Endodermal cell (in vitro differentiated cells): Measurements from ENCODE around the gene TAX1BP1. TPM values are rescaled to one million over a fixed set of nuclear protein-coding genes. Genes with fewer than 3 reads are reported as not detected.

Source experiments
- DNase-seq: peaks from one replicate; pipeline ENCODE4 v3.0.0-alpha.2; 2017
- H3K27ac ChIP-seq: 2 replicates; pipeline ENCODE4 v1.5.1; 2013; ENCODE audit warnings: mild to moderate bottlenecking, low read depth, low read length, moderate library complexity
- H3K27me3 ChIP-seq: 2 replicates; pipeline ENCODE4 v1.6.1; 2013; ENCODE audit warnings: mild to moderate bottlenecking, low read length, moderate library complexity; ENCODE audit not compliant: insufficient read depth, control insufficient read depth, poor library complexity, severe bottlenecking
- H3K36me3 ChIP-seq: 2 replicates; pipeline ENCODE4 v1.7.0; 2013; ENCODE audit warnings: mild to moderate bottlenecking, low read length, moderate library complexity; ENCODE audit not compliant: control insufficient read depth, insufficient read depth
- H3K4me1 ChIP-seq: one replicate; pipeline ENCODE4 v1.7.0; 2013; ENCODE audit warnings: low read length; ENCODE audit not compliant: control insufficient read depth, insufficient read depth
- H3K4me3 ChIP-seq: 2 replicates; pipeline ENCODE4 v1.5.1; 2013; ENCODE audit warnings: mild to moderate bottlenecking, low read length, moderate library complexity
- H3K9ac ChIP-seq: 2 replicates; pipeline ENCODE4 v1.6.1; 2013; ENCODE audit warnings: mild to moderate bottlenecking, low read length, moderate library complexity; ENCODE audit not compliant: poor library complexity, severe bottlenecking; ENCODE audit errors: extremely low read depth
- H3K9me3 ChIP-seq: 2 replicates; pipeline ENCODE4 v1.6.1; 2013; ENCODE audit warnings: mild to moderate bottlenecking, low read length, moderate library complexity; ENCODE audit not compliant: control insufficient read depth
- H3K27ac Mint-ChIP-seq: 2 replicates; pipeline ENCODE4 v1.8.0; 2020; ENCODE audit warnings: mixed read lengths
- H3K27me3 Mint-ChIP-seq: 2 replicates; pipeline ENCODE4 v1.8.0; 2021; ENCODE audit warnings: mild to moderate bottlenecking, mixed read lengths; ENCODE audit not compliant: insufficient read depth
- H3K36me3 Mint-ChIP-seq: 2 replicates; pipeline ENCODE4 v1.8.0; 2020; ENCODE audit warnings: low read depth, mixed read lengths
- H3K4me1 Mint-ChIP-seq: 2 replicates; pipeline ENCODE4 v1.8.0; 2020; ENCODE audit warnings: mixed read lengths
- H3K4me3 Mint-ChIP-seq: 2 replicates; pipeline ENCODE4 v1.8.0; 2020; ENCODE audit warnings: mild to moderate bottlenecking, moderate library complexity, mixed read lengths
- H3K9me3 Mint-ChIP-seq: 2 replicates; pipeline ENCODE4 v1.8.0; 2020; ENCODE audit warnings: mild to moderate bottlenecking, mixed read lengths
- CTCF ChIP-seq: fragments of 200-600 bp; sonication (generic); conservative IDR thresholded peaks from 2 replicates; pipeline ENCODE4 v1.5.0; 2021; ENCODE audit warnings: antibody characterized with exemption, mild to moderate bottlenecking
- whole genome bisulfite sequencing, 2 experiments: methylation state at CpG; one replicate each; pipeline versions ENCODE4 v1.1.5 to v1.1.7; 2013; ENCODE audit warnings: missing lambda C conversion rate in 2 of 2, mixed read lengths in 1 of 2; ENCODE audit not compliant: insufficient coverage in 1 of 2, insufficient read length in 1 of 2; 5-methylcytosine and 5-hydroxymethylcytosine counted together
- total RNA-seq, 2 donors: library from RNA; stranded (reverse); fragmentation: NEBNext Ultra II Directional in 1 of 2; extraction: Animal tissue kit (Norgen Biotek cat#: 25700) in 1 of 2; gene quantifications; 2 replicates in 1 of 2; 3 replicates in 1 of 2; pipeline ENCODE4 v1.2.1, GENCODE V29; 2021

The TAX1BP1 gene
- total RNA-seq, 2 donors from 2014 or later = 100 to 114 TPM

- no peaks in the 10 kb centered on the region for H3K9me3 Mint-ChIP-seq
- H3K27me3 Mint-ChIP-seq = no peaks in the 10 kb centered on the region
- H3K27ac Mint-ChIP-seq = peak overlapping the region; percentile 9
- H3K36me3 ChIP-seq = peaks cover 9% of the 10 kb centered on the region
- WGBS, 2 experiments = 90 to 91% methylated on average over 8 to 9 of the region's 9 CpGs
- H3K27me3 ChIP-seq = no peaks in the 10 kb centered on the region
- DNase-seq = no peak
- H3K27ac ChIP-seq = no peak overlapping the region
- no peak overlapping the region for H3K4me3 Mint-ChIP-seq
- H3K9me3 ChIP-seq = no peaks in the 10 kb centered on the region
- H3K36me3 Mint-ChIP-seq = peaks cover 23% of the 10 kb centered on the region
- no peak overlapping the region for H3K9ac ChIP-seq
- peaks cover 9% of the 10 kb centered on the region for H3K4me1 ChIP-seq
- H3K4me3 ChIP-seq = no peak overlapping the region
- TF ChIP-seq CTCF = no peak
- peaks cover 15% of the 10 kb centered on the region for H3K4me1 Mint-ChIP-seq
These were observed 102.9 kb downstream of the TAX1BP1 start for GRCh38 chr7:27842851-27843250.

GRCh38 chr7:27843584-27844305, 103.8 kb downstream of the TAX1BP1 start:
- Histone ChIP-seq H3K36me3 (peaks cover 9% of the 10 kb centered on the region), H3K9me3 (no peaks in the 10 kb centered on the region), H3K27me3 (no peaks in the 10 kb centered on the region), H3K27ac (no peak overlapping the region), H3K4me3 (no peak overlapping the region), H3K4me1 (peaks cover 9% of the 10 kb centered on the region), H3K9ac (no peak overlapping the region)
- Mint-ChIP-seq H3K4me3 (no peak overlapping the region), H3K4me1 (peaks cover 15% of the 10 kb centered on the region), H3K36me3 (peaks cover 17% of the 10 kb centered on the region), H3K9me3 (no peaks in the 10 kb centered on the region), H3K27me3 (no peaks in the 10 kb centered on the region), H3K27ac (no peak overlapping the region)
- DNase-seq = no peak
- WGBS, 2 experiments = 94 to 96% methylated on average over 7 to 15 of the region's 15 CpGs
- TF ChIP-seq CTCF = no peak

GRCh38 chr7:27846388-27846787, 106.4 kb downstream of the TAX1BP1 start:
- Histone ChIP-seq H3K27ac (no peak overlapping the region), H3K4me1 (peaks cover 9% of the 10 kb centered on the region), H3K36me3 (no peaks in the 10 kb centered on the region), H3K9ac (no peak overlapping the region), H3K27me3 (no peaks in the 10 kb centered on the region), H3K9me3 (no peaks in the 10 kb centered on the region), H3K4me3 (no peak overlapping the region)
- 98 to 100% methylated on average over 1 to 2 of the region's 3 CpGs for WGBS, 2 experiments
- H3K9me3 Mint-ChIP-seq = no peaks in the 10 kb centered on the region
- H3K27me3 Mint-ChIP-seq = no peaks in the 10 kb centered on the region
- no peak for DNase-seq
- H3K27ac Mint-ChIP-seq = no peak overlapping the region
- no peaks in the 10 kb centered on the region for H3K36me3 Mint-ChIP-seq
- peaks cover 15% of the 10 kb centered on the region for H3K4me1 Mint-ChIP-seq
- H3K4me3 Mint-ChIP-seq = no peak overlapping the region
- no peak for TF ChIP-seq CTCF
